GM20431 (cell line): ENCODE measurements around the gene PDK4.
"Not testable (repeated sequence)": the region's sequence is repeated elsewhere in the genome, so short reads cannot be mapped to it uniquely, and the experiment has no call there.

Experiments used
- in situ Hi-C: fragments of 300-500 bp; cut with MseI, MboI; formaldehyde crosslinking; loops from one replicate; pipeline ENCODE4 v1.15.0; 2020; ENCODE audit warnings: low sequenced_read_pairs; ENCODE audit not compliant: unreplicated experiment

The PDK4 gene

DNA sequence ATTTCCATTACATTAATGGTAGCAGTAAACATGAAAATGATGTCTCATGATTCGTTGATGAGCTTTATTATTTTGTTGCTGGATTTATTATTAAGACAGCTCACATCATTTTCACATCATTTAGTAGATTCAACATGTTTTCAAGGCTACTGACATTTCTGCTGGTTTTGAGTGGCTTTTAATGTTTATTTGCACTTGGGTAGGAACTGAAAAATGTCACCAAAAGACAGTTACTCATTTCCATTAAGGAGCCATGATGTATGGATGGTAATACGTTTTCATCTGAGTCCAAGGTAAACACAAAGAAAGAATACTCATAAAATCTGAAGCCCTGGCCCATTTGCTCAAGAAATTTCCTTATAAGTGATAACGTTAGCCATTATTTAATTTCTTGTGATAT lies 14.8 kb downstream of the PDK4 start:
- in situ Hi-C loops = no loop called here

DNA sequence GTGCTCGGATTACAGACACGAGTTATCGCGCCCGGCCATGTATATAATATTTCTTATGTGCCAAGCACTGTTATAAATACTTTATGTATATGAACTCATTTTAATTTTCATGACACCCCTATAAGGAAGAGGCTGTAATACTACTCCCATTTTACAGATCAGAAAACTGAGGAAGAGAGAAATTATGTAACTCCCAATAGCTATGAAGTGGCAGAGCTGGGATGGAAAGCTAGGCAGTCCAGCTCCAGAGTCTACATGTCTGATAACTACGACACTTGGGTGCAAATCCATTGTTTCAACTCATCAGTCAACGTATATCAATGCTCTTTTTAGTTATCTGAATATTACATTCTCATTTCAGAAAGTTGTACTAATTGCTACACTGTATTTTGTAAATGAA lies 17.0 kb downstream of the PDK4 start:
- in situ Hi-C loops = no loop called here

DNA sequence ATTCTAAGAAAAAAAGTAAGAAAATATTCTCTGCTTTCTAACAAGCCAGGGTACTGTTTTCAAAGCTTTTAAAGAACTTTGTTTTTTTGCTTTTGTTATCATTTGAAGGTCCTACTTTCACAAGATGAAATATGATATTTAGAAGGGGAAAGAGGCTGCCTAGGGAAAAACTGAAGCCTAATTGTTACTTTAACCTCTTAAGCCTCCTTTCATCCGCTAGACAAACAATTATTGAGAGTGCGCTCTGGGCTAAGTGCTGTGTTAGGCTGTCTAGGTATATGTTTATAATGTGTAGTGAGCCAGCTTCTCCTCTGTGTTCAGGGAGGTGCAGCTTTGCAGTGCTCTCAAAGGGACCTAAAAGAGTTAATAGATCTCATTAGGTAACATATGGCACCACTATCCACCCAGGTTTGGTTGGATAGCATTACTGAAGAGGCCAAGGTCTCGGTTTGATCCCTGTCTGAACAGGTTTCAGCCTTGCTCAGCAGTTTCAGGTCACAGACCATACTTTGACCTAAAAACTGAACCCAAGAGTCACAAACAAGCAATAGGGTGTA lies 17.9 kb downstream of the PDK4 start:
- in situ Hi-C loops = no loop called here

DNA sequence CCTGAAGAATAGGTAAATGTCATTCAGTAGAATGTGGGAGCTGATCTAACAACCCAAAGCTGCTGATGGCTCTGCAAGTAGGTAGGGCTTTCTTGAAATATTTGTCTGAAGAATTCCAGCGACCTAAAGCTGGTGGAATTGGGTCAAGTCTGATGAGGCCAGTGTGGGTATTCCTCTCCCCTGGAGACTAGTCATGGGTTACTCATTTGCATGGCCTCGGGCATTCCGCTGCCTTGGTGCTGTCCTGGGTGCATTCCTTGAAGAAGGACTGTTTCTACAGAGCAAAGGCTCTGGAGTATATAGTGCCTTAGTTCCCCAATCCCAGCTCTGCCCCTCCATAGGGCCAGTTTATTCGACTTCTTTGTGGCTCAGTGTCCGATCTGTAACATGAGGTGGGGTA lies 19.2 kb downstream of the PDK4 start:
- in situ Hi-C loops = no loop called here

DNA sequence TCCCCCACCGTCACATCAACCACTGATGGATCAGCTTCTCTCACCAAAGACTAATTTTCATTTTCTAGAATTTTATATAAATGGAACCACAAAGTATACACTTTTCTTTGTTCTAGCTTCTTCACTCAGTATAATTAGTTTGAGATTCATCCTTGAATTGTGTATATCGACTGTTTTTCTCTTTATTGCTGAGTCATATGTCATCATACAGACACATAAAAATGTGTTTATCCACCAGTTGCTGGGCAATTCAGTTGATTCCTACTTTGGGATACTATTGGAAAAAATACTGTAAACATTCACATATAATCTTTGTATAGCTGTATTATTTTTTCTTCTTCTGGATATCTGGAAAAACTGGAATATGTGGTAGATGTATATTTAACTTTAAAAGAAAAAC lies 26.6 kb downstream of the PDK4 start:
- in situ Hi-C loops = no loop called here

DNA sequence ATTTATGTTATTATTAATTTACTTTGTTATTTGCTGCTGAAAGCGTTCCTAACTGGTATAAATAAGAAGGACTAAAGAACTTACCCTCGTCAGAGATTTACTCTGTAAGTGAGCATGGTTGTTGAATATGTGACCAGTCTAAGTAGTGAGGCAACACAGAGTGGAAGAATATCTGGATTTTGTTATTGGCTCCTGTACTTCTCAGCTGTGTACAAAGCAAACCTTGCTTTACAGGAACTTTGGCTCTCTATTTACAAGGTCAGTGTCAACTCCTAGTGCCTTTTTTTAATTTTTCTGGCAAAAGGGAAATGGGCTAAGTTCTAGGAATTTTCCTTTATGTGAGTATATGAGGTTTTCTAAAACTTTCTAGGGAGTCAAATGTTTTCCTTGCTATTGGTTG lies 35.6 kb downstream of the PDK4 start:
- in situ Hi-C loops = no loop called here

DNA sequence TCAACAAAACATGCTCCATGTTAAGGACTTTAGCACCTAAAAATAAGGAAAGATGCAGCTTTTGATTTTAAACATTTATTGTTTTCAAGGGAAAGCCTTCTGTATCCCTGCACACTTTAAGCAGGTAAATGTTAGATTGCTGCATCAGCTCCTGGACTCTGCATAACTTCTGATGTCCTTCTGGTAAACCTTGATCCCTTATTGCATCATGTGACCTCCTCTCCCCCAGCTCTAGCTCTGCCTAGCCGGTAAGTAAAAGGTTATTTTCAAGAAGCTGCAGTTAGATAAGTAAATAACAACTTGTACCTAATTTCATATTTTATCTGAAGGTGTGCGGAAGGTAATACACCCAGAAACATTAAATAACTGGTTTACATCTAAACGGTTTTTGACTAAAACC lies 37.5 kb downstream of the PDK4 start:
- in situ Hi-C loops = no loop called here

DNA sequence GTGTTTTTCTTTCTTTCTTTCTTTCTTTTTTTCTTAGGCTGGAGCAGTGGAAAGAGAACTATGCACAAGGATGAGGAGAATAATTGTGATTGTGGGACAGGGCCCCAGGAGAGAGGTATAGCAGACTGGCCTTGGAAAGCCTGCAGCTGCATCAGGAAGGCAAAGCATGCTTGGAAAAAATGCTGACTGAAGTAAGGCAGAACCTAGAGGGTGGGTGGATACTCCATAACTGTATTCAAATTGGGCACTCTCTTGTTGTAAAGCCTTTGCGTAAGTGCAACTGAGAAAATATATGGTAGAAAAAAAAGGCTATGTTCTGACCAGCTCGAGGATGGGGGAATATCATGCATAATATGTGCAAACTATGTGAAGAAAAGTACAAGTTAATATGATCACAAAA lies 39.5 kb downstream of the PDK4 start:
- in situ Hi-C loops = no loop called here

DNA sequence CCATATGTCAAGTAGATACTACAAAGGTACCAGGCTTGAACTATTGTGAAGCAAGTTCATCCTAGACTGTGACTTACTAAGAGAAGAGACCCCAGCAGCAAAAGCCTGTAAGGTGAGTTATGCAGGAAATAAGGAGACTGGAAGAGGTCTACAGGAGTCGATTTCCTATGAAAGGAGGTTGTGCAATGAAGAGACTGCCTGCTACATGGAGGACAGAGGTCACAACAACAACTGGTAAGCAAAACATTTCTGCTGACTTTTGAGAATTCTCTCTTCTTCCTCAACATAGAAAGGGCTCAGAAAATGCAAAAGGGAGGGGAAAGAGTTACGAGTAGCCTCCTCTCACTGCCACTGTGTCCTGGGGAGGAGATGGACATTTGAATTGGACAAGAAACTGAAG lies 42.4 kb downstream of the PDK4 start:
- in situ Hi-C loops = no loop called here

DNA sequence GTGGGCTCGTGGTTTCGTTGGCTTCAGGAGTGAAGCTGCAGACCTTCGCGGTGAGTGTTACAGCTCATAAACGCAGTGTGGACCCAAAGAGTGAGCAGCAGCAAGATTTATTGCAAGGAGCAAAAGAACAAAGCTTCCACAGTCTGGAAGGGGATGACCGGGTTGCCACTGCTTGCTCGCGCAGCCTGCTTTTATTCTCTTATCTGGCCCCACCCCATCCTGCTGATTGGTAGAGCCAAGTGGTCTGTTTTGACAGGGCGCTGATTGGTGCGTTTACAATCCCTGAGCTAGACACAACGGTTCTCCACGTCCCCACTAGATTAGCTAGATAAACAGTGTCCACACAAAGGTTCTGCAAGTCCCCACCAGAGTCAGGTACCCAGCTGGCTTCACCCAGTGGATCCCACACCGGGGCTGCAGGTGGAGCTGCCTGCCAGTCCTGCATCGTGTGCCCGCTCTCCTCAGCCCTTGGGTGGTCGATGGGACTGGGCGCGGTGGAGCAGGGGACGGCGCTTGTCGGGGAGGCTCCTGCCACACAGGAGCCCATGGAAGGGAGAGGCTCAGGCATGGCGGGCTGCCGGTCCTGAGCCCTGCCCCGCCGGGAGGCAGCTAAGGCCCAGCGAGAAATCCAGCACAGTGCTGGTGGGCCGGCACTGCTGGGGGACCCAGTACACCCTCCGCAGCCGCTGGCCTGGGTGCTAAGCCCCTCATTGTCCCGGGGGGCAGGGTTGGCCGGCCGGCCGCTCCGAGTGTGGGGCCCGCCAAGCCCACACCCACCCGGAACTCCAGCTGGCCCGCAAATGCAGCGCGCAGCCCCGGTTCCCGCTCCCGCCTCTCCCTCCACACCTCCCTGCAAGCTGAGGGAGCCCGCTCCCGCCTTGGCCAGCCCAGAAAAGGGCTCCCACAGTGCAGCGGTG lies 44.0 kb downstream of the PDK4 start:
- in situ Hi-C loops = not testable (repeated sequence)

DNA sequence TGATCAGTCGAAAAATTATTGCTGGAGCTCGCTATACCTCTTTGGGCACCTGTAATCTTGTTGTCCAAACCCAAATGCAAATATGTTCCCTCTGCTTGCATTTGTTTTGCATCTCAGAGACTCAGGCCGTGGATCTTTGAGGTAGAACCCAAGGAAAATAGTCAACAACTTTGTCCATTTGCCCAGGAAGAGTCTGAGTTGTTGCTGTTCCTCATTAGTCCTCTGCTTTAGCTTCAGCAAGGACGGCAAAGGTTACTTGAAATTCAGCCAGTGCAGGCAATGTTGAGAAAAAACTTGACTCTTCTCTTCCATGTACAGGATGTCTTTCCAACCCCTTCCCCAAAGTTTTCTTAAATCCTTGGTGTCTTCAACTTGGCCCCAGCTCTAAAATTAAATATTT lies 45.8 kb downstream of the PDK4 start:
- in situ Hi-C loops = no loop called here

DNA sequence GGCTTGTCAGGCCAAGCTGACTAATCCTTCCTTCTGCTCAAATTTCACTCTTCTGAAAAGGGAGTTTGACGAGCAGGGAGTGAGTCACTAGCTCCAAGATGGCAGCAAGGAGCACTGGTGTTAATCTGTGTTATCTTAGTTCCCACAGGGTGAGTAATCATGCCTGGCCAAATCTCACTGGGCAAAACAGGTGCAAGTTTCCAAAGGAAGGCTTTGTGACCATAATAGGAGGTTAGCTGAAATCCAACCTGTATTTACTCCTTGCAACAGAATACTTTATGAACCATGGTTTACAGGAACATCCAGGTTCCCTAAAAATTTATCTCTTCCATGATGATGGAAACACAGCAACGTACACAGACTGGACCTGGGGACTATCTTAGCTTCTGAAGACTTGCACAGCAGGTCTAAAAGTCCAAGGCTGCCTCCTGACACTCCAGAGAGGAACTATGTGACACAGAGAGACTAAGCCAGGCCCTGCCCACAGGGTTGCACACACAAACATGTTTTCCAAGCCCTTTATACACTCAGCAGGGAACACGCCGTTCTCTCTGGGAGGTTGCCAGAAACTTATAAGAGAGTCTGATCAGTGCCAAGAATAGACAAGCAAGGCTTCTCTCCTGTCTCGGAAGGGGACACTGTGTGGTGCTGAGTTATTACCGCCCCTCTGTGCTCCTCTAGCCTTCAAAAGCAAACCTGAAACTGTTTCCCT lies 46.3 kb downstream of the PDK4 start:
- in situ Hi-C loops = no loop called here

DNA sequence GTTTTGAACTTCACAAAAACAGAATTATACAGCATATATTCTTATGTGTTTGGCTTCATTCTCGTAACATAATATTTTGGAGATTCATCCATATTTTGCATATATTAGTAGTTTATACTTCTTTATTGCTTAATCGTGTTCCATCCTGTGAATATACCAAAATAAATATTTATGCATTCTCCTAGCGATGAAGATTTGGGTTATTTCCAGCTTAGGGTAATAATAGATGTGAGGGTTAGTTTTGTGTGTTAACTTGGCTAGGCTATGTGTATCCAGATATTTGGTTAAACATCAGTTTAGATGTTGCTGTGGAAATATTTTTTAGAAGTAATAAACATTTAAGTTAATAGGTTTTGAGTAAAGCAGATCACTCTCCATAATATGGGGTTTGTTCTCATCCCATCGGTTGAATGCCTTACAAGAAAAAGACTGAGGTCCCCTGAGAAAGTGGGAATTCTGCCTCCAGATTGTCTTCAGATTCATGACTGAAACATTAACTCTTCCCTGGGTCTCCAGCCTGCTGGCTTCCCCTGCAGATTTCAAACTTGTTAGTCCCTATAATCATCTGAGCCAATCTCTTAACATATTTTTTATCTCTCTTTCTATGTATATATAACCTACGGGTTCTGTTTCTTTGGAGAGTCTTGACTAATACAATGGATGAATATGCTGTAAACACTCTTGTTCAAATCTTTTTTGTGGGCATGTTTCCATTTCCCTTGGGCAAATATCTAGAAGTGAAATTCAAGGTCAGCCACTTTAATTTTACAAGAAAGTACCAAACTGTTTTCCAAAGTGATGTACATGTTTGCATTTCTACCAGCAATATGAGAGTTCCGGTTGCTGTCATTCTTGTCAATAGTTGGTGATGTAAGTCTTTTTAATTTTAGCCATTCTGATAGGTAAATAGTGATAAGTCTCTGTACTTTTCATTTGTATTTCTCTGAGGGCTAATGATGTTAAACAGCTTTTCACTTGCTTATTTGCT lies 48.7 kb downstream of the PDK4 start:
- in situ Hi-C loops = no loop called here

DNA sequence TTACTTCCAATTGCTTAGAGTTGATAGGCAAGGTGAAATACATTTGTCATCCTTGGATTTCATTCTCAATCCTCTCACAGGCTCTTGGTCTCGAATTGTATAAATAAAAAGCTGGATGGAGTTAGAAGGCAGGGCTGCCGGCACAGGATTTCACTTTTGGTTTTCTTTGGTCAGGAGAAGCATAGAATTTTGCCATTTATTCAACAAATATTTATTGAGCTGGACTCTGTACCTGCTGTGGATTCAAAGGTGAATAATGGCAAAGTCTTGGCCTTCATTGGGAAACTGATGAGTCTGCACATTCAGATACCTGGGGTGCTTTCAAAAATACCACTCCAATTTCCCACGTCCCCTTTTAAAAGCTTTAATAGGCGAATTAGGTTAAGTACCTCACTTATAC lies 49.7 kb downstream of the PDK4 start:
- in situ Hi-C loops = no loop called here

DNA sequence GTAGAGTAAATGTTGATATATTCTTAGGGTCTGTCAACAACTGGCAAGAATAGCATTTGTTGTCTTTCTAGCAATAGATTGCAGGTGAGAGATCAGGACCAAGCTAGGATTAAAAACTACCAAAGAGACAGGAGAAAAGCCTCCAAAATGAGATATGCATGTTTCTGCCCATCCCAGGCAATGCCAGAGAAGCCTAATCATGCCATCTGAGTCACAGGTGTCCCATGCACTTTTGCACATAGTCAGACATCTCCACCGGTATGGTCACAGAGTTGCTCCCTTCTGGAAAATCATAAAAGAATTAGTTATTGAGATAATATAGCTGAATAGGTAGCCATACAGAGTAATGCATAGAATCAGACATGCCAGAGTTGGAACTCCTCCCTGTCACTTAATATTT lies 50.6 kb downstream of the PDK4 start:
- in situ Hi-C loops = no loop called here

DNA sequence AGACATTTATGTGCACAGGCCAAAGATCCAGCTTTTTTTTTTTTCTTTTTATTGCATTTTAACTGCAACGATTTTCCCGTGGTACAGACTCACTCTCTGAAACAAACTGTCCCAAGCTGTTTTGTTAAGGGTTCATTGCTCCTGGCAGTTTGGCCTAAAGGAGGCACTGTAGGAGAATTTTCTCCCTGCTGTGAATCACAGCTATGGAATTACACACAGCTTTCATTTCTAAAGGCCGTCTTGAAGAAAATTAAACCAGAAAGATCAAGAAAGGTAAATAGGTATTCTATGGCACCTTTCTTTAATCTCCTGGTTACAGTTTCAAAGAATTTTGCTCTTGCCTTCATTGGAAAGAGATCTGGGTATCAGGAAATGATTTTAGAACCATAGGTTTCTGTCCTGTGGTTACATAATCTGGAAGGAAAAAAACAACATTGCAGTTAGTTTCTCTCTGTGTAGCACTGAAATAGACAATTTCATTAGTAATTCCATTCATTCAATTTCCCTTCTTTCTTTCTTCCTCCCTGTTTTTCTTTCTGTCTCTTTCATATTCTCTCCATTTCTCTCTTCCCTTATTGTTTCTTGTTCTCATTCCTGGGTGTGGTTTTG lies 51.2 kb downstream of the PDK4 start:
- in situ Hi-C loops = no loop called here

DNA sequence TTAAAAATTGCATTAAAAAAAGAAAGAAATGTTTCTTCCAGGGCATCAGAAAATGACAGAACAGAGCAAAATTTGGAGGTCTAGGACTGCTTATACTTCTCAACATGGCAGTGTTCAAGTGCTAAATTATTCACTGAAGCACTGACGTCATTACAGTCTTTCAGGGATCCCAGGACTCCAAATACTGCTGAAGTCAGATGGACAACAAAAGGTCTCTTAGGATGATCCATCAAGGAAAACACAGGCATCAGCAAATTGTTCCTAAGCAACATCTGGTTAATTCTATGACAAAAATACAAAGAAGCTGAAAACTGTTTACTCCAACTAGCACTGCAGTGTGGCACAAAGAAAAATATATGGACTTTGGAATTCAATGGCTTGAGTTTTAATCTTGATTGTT lies 52.1 kb downstream of the PDK4 start:
- in situ Hi-C loops = no loop called here

DNA sequence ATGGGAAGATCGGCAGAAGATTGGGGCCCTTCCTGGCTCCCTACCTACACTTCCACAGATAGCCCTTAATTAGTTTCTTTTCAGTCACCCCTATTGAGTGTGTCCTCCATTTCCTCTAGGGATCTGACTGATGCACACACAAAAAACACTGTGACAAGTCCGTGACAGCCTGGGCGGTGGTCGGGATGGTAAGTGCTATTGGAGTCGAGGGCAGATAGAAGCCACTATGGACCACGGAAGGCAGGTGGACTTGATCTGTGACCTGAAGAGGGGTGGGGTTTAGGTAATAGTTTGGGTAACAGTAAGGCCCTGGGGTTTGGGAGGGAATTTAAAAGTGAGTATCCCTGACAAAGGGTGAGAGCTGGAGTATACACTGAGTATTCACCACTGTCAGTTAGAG lies 53.0 kb downstream of the PDK4 start:
- in situ Hi-C loops = no loop called here

DNA sequence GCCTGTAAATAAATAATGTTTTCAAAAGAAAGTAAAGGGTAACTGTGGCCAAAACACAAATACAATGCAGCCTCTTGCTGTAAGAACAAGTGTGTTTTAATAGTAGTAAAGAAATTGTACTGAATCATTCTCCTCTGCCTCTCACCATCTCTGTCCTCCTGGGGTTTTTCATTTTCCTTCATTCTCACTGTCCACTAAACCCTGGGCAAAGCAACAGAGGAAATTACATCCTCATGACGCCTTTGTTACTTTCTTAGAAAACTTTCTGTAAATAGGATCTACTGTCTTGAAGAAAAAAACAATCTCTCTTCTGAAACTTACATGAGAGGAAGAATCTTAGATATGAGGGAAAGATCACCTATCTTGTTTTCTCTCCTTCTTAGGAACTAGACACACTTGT lies 56.0 kb downstream of the PDK4 start:
- in situ Hi-C loops = no loop called here

DNA sequence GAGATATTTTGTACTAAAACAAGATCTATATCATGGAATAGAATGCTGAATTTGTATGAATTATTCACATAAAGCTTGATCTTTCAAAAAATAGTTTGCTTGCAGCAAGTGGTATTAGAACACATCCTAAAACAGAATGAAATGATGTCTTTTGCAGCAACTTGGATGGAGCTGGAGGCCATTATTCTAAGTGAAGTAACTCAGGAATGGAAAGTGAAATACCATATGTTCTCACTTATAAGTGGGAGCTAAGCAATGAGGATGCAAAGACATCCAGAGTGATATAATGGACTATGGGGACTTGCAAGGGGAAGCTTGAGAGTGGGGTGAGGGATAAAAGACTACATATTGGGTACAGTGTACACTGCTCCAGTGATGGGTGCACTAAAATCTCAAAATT lies 56.9 kb downstream of the PDK4 start:
- in situ Hi-C loops = loop anchor here (10.0 kb wide), 1 partner anchor 115 kb away; no protein-coding TSS in a partner anchor
